Ramos (cell line): ENCODE results near the gene TSPAN18.

ENCODE experiments used
- in situ Hi-C: fragments of 300-500 bp; cut with MboI; formaldehyde crosslinking; loops from one replicate; pipeline ENCODE4 v1.14.3; 2022; ENCODE audit warnings: low sequenced_read_pairs; ENCODE audit not compliant: unreplicated experiment

Gene TSPAN18

GRCh38 chr11:44734843-44735381 is 8.2 kb downstream of the TSPAN18 start:
- in situ Hi-C loops: no loop called here

- in situ Hi-C loops: no loop called here
These were observed 10.0 kb downstream of the TSPAN18 start for GRCh38 chr11:44736791-44737190.

GRCh38 chr11:44737245-44738085 is 10.7 kb downstream of the TSPAN18 start:
- in situ Hi-C loops: no loop called here

GRCh38 chr11:44738791-44739190 is 12.0 kb downstream of the TSPAN18 start:
- in situ Hi-C loops: no loop called here

- in situ Hi-C loops: no loop called here
These were observed 14.2 kb downstream of the TSPAN18 start for GRCh38 chr11:44740967-44741366.

GRCh38 chr11:44741976-44742375 is 15.2 kb downstream of the TSPAN18 start:
- in situ Hi-C loops: no loop called here

GRCh38 chr11:44742508-44743246 is 15.9 kb downstream of the TSPAN18 start:
- in situ Hi-C loops: no loop called here

GRCh38 chr11:44743326-44743725 is 16.6 kb downstream of the TSPAN18 start:
- in situ Hi-C loops: no loop called here

GRCh38 chr11:44743959-44744557 is 17.3 kb downstream of the TSPAN18 start:
- in situ Hi-C loops: no loop called here

- in situ Hi-C loops: no loop called here
These were observed 20.1 kb downstream of the TSPAN18 start for GRCh38 chr11:44746894-44747293.

GRCh38 chr11:44747316-44747715 is 20.6 kb downstream of the TSPAN18 start:
- in situ Hi-C loops: no loop called here

- in situ Hi-C loops: no loop called here
These were observed 21.1 kb downstream of the TSPAN18 start for GRCh38 chr11:44747836-44748235.

GRCh38 chr11:44748606-44749005 is 21.8 kb downstream of the TSPAN18 start:
- in situ Hi-C loops: no loop called here

- in situ Hi-C loops: no loop called here
These were observed 22.4 kb downstream of the TSPAN18 start for GRCh38 chr11:44749189-44749588.

GRCh38 chr11:44750551-44751465 is 24.0 kb downstream of the TSPAN18 start:
- in situ Hi-C loops: no loop called here

GRCh38 chr11:44752300-44752699 is 25.5 kb downstream of the TSPAN18 start:
- in situ Hi-C loops: no loop called here

GRCh38 chr11:44752713-44753112 is 26.0 kb downstream of the TSPAN18 start:
- in situ Hi-C loops: no loop called here

- in situ Hi-C loops: no loop called here
These were observed 27.3 kb downstream of the TSPAN18 start for GRCh38 chr11:44753961-44754645.

GRCh38 chr11:44754876-44755555 is 28.3 kb downstream of the TSPAN18 start:
- in situ Hi-C loops: no loop called here
